Measurements from ENCODE around the gene ANGEL2.
"Not testable (repeated sequence)": the region's sequence is repeated elsewhere in the genome, so short reads cannot be mapped to it uniquely, and the experiment has no call there.

The ANGEL2 gene

DNA sequence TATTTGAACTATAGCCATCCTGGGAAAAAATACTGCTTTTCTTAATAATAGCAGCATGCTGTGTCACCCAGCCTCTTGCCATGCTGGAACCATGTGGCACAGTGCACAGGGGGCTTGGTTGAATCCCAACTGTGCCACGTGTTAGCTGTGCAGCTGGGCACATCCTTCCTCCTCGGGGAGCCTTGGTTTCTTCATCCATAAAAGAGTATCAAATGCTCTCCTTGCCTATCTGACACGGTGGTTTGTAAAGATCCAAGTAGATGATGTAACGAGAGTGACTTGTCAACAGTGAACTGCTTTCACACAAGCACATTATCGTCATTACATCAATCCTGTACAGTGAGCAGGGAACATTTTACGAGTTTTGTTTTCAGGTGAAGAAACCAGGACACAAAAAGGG, 41.0 kb downstream of the ANGEL2 start:
- DNase-seq = no peak

DNA sequence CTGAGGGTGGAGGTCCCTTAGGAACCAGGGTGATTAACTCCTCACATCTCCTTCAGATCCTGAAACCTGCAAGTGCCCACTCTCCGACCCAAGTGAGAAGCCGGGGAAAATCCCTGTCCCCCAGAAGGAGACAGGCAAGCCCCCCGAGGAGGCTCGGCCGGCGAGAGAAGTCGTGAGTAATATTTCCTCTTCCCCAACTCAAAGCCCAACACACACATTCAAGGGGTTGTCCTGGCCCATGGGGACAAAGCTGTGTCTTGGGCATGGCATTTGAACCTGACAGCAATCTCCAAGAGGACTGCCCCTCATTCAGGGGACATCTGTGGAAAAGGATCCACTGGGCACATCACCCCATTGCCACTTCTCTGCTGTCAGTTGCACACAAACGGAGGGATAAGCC, 41.8 kb downstream of the ANGEL2 start:
- DNase-seq = no peak

DNA sequence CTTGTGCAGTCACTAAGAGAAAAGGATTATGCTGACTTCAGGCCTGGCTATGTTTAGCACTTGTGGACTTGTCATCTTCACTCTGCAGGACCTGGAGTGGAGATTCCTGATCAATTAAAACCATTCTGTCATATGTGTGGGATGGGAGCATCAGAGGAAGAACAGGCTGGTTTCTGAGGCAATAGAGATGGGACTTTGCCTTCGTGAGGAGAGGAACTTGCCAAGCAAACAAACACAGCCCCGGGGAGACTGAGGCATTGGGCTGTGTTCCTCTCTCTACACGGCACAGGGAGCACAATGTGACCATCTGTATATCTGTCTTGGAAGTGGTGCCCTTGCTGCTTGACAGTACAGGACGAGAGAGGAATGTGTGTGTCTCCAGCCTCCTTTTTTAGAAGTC, 42.2 kb downstream of the ANGEL2 start:
- no peak for DNase-seq

DNA sequence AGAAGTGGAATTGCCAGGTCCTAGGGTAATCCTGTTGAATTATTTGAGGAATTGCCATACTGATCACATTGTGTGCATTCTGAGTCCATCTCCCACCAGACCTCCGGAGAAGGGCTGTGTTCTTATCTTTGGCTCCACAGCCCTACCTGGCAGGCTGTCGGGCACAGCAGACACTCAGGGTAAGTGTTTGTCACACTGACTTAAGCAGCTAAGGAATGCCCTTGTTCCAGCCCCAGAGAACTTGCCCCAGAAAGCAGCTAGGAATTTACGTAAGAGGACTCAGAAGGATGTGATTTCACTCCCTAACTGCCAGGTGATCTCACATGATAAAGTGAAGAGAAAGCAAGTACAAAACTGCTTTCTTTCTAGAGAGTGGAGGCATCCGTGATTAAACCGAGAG, 44.4 kb downstream of the ANGEL2 start:
- DNase-seq = no peak

DNA sequence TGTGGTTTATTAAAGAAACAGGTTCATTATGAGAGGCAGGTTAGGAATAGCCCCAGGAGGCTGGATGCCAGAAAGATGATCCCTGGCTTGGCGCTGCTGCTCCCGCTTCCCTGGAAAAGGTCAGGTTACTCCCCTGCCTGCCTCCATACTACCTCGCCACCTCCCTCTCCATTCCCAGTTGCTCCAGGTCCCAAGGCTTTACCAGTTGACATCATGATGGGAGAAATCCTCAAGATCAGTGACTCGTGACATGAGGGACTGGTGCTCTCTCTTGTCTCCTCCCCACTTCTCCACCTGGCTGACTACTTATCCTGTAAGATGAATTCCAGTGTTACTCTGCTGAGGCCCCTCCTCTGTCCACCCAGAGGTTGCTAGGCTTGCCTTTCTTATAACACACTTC, 45.6 kb downstream of the ANGEL2 start:
- no peak for DNase-seq

DNA sequence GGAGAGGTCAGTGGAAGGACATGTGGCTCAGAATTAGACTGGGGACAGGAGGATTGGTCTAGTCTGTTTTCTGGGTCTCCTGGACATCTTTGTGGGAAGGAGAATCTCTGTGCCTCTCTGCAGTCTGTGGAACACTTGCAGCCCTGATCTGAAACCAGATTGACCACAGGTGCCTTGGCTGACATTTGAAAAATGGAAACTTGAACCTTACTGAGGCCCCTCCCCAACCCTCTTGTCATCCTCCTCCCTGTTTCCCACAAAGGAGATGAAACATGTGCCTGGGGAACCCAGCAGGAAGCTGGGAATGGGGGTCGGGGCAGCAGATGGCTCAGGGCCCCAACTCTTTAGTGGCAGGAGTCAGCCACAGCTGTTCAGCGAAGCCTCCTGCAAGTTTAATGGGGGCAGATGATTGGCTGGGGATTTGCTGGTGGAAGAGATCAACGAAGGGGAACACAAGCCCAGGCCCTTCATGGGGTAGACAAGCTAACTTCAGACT, 47.3 kb downstream of the ANGEL2 start:
- DNase-seq = no peak

DNA sequence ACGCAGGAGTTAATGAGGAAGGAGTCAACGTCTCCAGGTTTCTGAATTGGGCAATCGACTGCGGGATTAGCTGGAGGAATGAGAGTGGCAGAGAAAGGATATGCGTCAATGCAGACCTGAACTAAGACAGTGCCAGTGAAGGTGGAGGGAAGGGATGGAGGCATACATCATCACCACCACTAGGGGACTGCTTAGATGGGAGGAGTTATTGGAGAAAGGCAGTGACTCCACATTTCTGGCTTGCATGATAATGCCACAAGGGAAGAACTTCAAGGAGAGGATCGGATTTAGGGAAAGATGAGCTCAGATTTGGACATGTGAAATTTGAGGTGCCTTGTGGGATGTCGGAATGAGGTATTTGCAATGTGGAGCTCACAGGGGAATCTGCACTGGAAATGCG, 47.9 kb downstream of the ANGEL2 start:
- no peak for DNase-seq

DNA sequence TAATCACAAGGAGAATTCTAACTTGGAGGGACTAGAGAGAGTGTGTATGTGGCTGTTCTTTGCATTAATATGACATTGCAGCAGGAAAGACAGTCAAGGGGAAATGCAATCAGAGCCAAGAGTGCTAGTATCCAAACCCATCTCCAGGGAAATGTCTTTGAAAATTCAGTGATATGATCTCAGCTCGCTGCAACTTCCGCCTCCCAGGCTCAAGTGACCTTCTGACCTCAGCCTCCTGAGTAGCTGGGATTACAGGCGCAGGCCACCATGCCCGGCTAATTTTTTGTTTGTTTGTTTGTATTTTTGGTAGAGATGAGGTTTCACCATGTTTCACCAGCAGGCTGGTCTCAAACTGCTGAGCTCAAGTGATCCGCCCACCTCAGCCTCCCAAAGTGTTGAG, 49.1 kb downstream of the ANGEL2 start:
- DNase-seq = no peak

DNA sequence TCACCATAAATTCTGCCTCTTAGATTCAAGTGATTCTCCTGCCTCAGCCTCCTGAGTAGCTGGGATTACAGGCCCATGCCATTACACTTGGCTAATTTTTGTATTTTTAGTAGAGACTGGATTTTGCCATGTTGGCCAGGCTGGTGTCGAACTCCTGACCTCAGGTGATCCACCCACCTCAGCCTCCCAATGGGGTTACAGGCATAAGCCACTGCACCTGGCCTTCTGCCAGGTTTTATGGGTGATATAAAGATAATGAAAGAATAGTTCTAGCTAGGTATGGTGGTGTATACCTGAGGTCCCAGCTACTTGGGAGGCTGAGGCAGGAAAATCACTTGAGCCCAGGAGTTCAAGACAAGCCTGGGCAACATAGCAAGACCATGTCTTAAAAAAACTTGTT, 50.7 kb downstream of the ANGEL2 start:
- not testable (repeated sequence) for DNase-seq

DNA sequence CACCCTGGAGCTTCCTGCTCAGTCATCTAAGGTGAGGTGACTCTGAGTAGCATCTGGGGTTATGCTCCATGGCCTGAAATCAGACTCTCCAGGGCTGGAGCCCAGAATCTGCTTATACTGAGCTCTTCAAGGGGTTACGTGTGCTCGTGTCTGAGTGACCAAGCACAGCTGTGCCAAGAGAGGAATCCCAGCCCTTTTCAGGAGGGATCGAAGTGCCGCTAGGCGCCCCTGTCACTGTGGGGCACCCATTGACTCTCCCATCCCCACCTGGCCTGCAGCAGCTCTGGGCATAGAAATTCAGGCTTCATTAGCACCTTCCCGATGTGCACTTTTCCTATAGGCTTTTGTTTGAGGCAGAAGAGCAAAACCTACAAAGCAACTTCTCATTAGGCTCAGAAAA, 51.6 kb downstream of the ANGEL2 start:
- DNase-seq = no peak

DNA sequence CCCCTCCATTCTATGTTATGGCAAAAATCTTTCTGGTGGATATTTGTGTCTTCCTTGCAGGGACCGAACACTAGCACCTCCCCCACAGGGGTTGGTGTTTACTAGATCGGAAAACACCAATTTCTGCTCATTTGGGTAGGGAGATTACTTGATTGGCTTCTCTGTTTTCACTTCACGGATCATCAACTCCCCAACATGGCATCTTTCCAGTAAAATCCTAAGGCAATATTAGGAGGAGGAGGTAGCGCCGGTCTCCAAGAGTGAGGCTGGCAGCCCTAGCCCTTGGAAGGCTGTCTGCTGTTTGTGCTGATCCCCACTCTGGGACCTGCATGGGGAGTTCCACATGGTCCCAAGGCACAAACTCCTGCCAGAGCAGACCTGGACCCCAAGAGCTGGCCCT, 53.2 kb downstream of the ANGEL2 start:
- no peak for DNase-seq

DNA sequence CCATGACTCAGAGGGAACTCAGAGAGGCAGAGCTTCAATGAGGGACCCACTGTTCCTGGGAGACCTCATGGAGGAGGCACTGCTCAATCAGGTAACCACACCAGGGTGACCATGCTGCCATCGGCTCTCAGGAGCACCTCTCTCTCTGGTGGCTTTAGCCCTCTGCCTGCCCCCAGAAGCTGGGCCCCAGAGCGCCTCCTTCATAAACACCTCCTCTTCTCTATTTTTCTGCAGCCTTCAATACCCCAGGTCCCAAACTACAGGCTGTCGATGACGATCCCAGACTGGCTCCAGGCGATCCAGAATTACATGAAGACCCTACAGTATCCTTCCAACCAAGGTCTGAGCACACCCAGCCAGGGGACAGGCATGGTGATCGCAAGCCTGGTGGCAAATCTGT, 54.7 kb downstream of the ANGEL2 start:
- no peak for DNase-seq

DNA sequence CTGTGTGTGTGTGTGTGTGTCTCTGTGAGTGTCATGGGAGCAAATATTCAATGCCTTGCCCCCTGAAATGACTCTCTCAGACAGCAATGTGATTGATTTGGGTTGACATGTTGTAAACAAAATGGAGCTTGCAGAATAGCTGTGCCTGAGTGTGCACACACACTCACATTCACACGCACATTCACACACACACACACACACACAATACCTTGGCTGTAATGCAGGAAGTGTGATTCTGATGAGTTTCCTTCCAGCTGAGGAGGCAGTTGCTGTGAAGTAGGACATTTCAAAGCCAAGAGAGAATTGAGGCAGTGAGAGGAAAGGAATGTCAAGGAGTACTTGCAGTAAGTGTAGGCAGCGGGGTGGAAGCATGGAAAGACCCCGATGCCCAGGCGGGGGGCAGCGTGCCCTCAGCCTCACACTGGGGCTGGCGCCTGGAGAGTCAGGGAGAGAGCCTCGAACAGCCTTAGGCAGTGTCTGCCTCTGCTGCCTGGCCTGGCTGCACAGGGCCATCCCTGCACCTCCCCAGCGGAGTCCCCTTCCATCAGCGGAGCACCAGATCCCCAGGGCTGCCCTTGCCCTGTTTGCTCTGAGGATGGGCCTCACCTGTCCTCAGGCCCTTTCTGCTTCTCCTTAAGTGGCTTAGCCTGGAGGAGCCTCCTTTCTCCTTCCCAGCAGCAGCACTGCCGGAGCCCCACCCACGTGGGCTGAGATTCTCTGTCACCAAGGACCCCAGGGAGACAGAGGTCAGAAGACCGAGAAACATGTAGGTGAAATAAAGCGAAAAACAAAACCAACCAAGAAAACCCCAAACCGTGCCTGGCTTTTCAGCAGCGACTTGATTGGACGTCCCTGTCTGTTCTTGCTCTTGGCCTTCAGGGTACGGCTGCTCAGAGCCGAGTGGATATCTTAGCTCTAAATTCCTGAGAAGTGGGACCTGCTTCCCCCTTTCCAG, 56.1 kb downstream of the ANGEL2 start:
- DNase-seq = no peak

DNA sequence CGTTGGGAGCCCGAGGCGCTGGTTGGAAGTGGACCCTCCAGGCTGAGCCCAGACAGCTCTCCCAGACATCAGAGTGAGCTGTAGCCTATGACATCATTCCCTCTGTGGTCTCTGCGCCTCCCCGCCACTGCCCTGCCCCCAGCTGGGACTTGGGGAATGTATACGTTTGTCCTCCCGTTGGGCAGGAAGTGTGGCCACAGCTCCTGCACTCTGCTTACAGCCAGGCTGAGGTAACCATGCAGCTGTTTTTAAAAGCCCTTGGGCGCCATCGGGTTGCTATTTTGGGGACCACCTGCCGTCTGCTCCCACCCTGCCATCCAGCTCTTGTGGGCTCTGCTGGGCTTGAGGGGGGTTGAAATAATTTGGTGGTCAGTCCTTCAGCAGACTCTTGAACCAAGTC, 57.5 kb downstream of the ANGEL2 start:
- DNase-seq = no peak

DNA sequence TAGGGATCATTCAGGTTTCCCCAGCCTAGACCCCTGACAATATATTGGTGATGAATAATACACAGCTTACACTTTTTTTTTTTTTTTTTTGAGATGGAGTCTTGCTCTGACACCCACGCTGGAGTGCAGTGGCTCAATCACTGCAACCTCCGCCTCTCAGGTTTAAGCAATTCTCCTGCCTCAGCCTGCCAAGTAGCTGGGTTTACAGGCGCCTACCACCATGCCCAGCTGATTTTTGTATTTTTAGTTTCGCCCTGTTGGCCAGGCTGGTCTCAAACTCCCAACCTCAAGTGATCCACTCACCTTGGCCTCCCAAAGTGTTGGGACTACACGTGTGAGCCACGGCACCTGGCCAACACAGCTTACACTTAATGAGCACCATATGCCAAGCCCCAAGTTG, 58.1 kb downstream of the ANGEL2 start:
- DNase-seq = no peak

DNA sequence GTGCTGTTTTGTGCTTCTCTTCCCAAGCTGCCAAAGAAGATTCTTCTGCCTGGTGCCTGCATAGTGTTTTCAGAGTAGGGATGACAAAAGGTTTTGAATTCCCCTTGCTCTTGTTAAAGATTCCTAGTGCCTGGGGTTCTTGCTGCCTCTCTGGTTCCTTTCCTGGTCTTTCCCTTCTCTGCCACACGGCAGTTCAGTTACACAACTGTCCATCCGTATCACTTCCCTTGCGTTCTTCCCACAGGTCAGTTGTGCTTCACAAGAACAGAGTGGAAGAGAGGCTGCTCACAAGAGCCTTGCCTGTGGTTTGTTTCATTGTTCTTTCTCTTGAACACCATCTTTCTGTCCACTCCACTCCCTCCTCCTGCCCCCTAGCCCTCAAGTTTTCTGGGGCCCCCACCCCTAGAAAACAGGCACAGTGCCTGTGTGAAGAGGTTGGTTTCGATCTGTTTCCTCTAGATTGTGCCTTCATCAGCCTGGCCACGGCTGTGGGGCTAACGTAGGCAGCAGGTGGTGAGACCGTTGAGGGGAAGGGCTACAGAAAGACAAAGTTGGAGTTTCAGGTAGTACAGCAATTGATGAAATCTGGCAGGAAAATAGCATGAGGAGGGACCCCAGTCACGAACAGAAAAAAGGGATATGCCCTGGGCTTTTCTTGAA, 59.6 kb downstream of the ANGEL2 start:
- no peak for DNase-seq

DNA sequence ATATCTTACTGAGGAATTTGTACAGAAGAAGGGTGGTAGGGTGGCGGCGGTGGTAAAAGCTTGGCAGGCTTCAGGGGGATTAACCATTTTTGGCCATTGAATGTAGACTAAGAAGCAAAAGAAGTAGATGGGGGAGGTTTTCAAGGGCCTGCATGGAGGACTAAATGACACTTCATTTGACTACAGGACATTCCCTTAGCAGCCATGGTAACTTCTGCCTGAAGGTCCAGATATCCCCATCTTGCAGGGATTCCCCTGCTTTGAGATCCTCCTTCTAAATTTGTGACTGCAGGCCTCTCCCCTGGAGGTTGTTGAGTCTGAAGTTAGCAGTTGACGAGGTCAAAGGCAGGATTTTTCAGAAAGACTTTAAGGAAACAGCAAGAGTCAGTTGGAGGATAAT, 60.6 kb downstream of the ANGEL2 start:
- no peak for DNase-seq

DNA sequence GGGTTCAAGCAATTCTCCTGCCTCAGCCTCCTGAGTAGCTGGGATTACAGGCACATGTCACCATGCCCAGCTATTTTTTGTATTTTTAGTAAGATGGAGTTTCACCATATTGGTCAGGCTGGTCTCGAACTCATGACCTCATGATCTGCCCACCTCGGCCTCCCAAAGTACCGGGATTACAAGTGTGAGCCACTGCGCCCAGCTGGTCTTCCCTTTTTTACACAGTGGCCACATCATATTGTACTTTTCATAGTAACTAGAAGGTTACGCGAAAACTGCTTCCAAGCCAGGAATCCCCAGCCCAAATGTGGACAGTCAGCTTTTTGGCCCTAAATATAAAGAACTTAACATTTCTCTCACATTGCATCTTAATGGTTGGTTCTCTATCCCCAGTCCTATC, 61.2 kb downstream of the ANGEL2 start:
- no peak for DNase-seq

DNA sequence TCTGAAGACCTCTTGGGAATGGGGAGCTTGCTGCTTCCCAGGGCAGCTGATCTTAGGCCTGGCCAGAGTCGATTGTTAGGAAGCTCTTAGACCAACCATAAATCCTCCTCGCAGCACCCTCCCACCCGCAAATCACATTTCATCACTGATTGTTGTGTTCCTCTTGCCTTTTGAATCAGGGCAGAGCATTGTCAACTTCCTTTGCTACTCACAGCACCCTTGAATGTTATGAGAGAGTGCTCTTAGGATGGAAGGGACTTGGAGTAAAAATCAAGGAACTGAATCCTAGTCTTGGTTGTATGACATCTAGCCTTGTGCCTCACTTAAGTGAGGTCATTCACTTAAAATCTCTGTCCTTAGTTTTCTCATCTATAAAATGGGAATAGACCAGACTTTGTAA, 62.3 kb downstream of the ANGEL2 start:
- no peak for DNase-seq

DNA sequence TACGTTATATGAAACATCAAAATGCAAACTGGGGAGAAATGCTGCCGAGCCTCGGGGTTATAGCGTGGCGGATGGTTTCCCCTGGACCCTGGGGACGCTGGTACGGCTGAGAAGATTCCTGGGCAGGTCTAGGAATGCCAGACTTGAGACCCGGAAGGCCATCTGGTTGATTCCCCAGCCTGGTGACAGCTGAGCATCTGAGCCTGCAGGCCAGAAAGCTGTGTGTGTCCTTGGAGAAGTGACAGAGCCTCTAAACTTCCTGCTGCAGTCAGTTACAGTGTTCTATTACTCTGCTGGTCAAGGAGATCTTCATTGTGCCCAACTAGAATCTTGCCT, 63.1 kb downstream of the ANGEL2 start:
- DNase-seq = no peak

DNA sequence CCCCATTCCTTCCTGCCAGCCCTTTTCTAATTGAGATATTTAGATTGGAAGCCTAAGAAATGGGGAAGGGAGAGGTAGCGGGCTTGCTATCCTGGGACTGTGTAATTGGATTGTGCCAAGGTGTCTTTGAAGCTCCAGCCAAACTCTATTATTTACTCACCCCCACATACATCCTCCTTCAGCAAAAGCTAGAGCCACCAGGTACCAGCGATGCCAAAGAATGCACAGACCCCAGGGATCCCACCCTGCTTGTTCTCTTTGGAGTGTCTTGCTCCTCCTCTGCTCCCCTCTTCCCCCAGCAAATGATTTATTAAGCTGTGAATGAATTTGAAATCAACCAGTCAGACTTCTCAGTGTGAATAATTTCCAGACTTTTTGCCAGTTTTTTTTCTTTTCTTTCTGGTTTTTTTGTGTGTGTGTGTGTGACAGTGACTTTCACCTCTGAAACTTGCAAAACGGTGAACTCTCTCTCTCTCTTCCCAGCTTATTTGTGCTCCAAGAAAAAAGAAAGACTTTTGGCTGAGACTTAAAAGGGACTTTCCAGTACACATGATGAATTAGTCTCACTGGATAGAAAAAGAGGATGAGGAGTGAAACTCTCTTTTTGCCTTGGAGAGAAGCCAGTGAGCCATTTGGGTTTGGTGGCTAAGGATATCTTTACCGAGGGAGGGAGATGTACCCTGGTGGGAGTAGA, 63.6 kb downstream of the ANGEL2 start:
- no peak for DNase-seq

DNA sequence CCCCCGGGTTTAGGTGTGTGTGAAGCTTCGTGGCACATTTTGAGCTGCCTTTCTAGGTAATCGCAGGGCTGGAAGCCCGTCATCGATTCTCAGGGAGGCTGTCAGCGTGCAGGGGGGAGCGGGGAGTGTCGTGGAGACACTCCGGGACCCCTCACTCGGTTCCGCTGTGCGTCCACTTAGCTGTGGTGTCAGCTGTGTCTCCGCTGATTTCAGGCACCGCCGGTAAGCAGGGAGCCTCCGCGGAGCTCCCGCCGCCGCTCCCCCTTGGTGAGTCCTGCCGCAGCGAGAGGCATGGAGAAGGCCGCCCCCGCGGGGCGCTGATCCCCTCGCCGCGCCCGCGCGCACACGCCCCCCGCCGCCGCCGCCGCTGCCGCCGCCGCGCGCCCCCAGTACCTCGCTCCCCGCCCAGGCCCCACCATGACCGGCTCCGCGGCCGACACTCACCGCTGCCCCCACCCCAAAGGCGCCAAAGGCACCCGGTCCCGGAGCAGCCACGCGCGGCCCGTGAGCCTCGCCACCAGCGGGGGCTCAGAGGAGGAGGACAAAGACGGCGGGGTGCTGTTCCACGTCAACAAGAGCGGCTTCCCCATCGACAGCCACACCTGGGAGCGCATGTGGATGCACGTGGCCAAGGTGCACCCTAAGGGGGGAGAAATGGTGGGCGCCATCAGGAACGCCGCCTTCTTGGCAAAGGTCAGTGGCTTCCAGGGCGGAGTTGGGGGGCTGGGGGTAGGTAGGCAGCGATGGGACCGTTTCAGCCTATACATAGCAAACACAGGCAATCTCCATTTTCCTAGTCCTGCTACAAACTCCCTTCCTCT, 64.3 kb downstream of the ANGEL2 start:
- no peak for DNase-seq
